DND-41 (cell line): Measurements from ENCODE around the gene CRYBG1.

Source experiments
- ATAC-seq: fragments of 200-7000 bp; cut with Tn5 transposase; 3 replicates; pipeline ENCODE4 v1.9.1; 2021; ENCODE audit warnings: low read depth; ENCODE audit not compliant: insufficient read depth
- DNase-seq: peaks from one replicate; pipeline ENCODE4 v3.0.0-alpha.2; 2020
- H2AFZ ChIP-seq: 2 replicates; pipeline ENCODE4 v1.6.0; 2012; ENCODE audit warnings: low read depth, low read length
- H3K27ac ChIP-seq: 2 replicates; pipeline ENCODE4 v1.5.1; 2012; ENCODE audit warnings: low read length, inconsistent platforms
- H3K27me3 ChIP-seq: fragments of 200-600 bp; sonication (generic); 2 replicates; pipeline ENCODE4 v1.6.0; 2012; ENCODE audit warnings: low read length, mild to moderate bottlenecking, inconsistent platforms; ENCODE audit not compliant: insufficient read depth, poor library complexity
- H3K36me3 ChIP-seq: 2 replicates; pipeline ENCODE4 v1.5.1; 2012; ENCODE audit warnings: low read length, inconsistent platforms; ENCODE audit not compliant: insufficient read depth
- H3K4me1 ChIP-seq: 2 replicates; pipeline ENCODE4 v1.5.1; 2012; ENCODE audit warnings: mild to moderate bottlenecking, low read length; ENCODE audit not compliant: insufficient read depth
- H3K4me2 ChIP-seq: 2 replicates; pipeline ENCODE4 v1.6.0; 2012; ENCODE audit warnings: mild to moderate bottlenecking, moderate library complexity, low read length, inconsistent platforms; ENCODE audit not compliant: insufficient read depth
- H3K4me3 ChIP-seq, 2 experiments: fragments of 200-600 bp in 1 of 2; shearing (Covaris generic) in 1 of 2; 2 replicates each; pipeline ENCODE4 v1.5.1; 2012 to 2016; ENCODE audit warnings: inconsistent platforms in 2 of 2, low read length in 2 of 2, mild to moderate bottlenecking in 2 of 2, low read depth in 1 of 2, moderate library complexity in 1 of 2
- H3K79me2 ChIP-seq: 2 replicates; pipeline ENCODE4 v1.6.0; 2012; ENCODE audit warnings: low read length, inconsistent platforms; ENCODE audit not compliant: insufficient read depth
- H3K9ac ChIP-seq: 2 replicates; pipeline ENCODE4 v1.6.0; 2012; ENCODE audit warnings: low read depth, mild to moderate bottlenecking, inconsistent platforms, low read length, moderate library complexity
- H3K9me3 ChIP-seq: 2 replicates; pipeline ENCODE4 v1.5.1; 2012; ENCODE audit warnings: low read length, moderate library complexity, mild to moderate bottlenecking, inconsistent platforms; ENCODE audit not compliant: insufficient read depth, severe bottlenecking
- H4K20me1 ChIP-seq: 2 replicates; pipeline ENCODE4 v1.6.0; 2012; ENCODE audit warnings: low read length; ENCODE audit not compliant: insufficient read depth
- CTCF ChIP-seq: IDR thresholded peaks from 2 replicates; pipeline ENCODE4 v1.5.1; 2012; ENCODE audit warnings: borderline replicate concordance, low read length, moderate library complexity, mild to moderate bottlenecking; ENCODE audit not compliant: poor library complexity, severe bottlenecking; ENCODE audit errors: extremely low read depth
- EZH2 ChIP-seq: IDR thresholded peaks from 3 replicates; pipeline ENCODE4 v1.6.1; 2012; ENCODE audit warnings: borderline replicate concordance, low read depth, mild to moderate bottlenecking, moderate library complexity, low read length, inconsistent platforms; ENCODE audit not compliant: severe bottlenecking

The CRYBG1 gene

GRCh38 chr6:106574741-106575458 is 214.4 kb downstream of the CRYBG1 start:
- ATAC-seq: no peak
- no peak for TF ChIP-seq CTCF
- no peak for TF ChIP-seq EZH2
- no peaks in the 10 kb centered on the region for H3K27me3 ChIP-seq
- H3K36me3 ChIP-seq: peaks cover 15% of the 10 kb centered on the region
- no peak overlapping the region for H3K27ac ChIP-seq
- no peaks in the 10 kb centered on the region for H3K9me3 ChIP-seq
- no peaks in the 10 kb centered on the region for H3K4me1 ChIP-seq
- no peak overlapping the region for H3K4me3 ChIP-seq
- no peak overlapping the region for H2AFZ ChIP-seq
- H3K4me2 ChIP-seq: no peak overlapping the region
- no peak for DNase-seq
- H3K79me2 ChIP-seq: no peaks in the 10 kb centered on the region
- H3K9ac ChIP-seq: no peak overlapping the region
- no peaks in the 10 kb centered on the region for H4K20me1 ChIP-seq

- TF ChIP-seq EZH2 (no peak), CTCF (no peak)
- DNase-seq (no peak), ATAC-seq (no peak)
- no peaks in the 10 kb centered on the region for H3K79me2 ChIP-seq
- no peak overlapping the region for H3K4me2 ChIP-seq
- no peak overlapping the region for H3K4me3 ChIP-seq
- no peak overlapping the region for H3K9ac ChIP-seq
- H3K4me1 ChIP-seq: no peaks in the 10 kb centered on the region
- no peaks in the 10 kb centered on the region for H4K20me1 ChIP-seq
- no peak overlapping the region for H3K27ac ChIP-seq
- no peak overlapping the region for H2AFZ ChIP-seq
- no peaks in the 10 kb centered on the region for H3K9me3 ChIP-seq
- no peaks in the 10 kb centered on the region for H3K27me3 ChIP-seq
- peaks cover 22% of the 10 kb centered on the region for H3K36me3 ChIP-seq
Measured at GRCh38 chr6:106579281-106579680, 218.8 kb downstream of the CRYBG1 start.

DNA sequence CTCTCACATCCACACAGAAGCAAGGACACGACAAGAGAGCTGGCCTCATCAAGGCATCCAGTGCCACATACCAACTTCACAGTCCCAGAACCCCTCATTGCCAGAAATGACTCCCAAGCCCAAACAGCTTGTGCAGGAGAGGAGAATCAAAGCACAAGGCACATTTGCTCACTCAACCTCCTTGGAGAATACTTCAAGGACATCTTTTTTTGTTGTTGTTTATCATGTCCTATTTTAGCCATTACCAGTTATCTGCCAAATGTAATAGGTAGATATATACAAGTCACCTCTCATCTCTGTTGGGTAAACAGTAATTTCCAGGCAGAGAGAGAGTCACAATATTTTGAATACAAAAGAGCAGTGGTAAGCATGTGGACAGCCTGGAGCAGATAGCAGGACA is 221.0 kb downstream of the CRYBG1 start:
- ATAC-seq: no peak
- Histone ChIP-seq H3K27me3 (no peaks in the 10 kb centered on the region), H3K9me3 (no peaks in the 10 kb centered on the region), H3K79me2 (no peaks in the 10 kb centered on the region), H3K4me1 (no peaks in the 10 kb centered on the region), H3K9ac (no peak overlapping the region), H2AFZ (no peak overlapping the region), H3K36me3 (peaks cover 30% of the 10 kb centered on the region), H3K27ac (no peak overlapping the region), H3K4me3 (no peak overlapping the region), H3K4me2 (no peak overlapping the region), H4K20me1 (no peaks in the 10 kb centered on the region)
- TF ChIP-seq EZH2 (no peak), CTCF (no peak)
- no peak for DNase-seq
